ENCODE measurements around the gene SPATA33. TPM values are rescaled to one million over a fixed set of nuclear protein-coding genes. Genes with fewer than 3 reads are reported as not detected.
"Not testable (repeated sequence)": the region's sequence is repeated elsewhere in the genome, so short reads cannot be mapped to it uniquely, and the experiment has no call there.

The SPATA33 gene
- total RNA-seq, 1 experiment from 2014 or later, result 25.6 TPM

DNA sequence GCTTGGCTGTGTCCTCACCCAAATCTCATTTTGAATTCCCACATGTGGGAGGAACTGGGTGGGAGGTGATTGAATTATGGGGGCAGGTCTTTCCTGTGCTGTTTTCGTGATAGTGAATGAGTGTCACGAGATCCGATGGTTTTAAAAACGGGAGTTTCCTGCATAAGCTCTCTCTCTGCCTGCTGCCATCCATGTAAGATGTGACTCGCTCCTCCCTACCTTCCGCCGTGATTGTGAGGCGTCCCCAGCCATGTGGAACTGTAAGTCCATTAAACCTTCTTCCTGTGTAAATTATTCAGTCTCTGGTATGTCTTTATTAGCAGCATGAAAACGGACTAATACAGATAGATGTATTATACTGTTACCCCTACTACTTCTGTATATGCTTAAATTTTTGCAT, 3.6 kb downstream of the SPATA33 start:
- Histone ChIP-seq H3K79me2 (ENCODE audit: low read depth) (peaks cover 35% of the 10 kb centered on the region), H3K9me2 (ENCODE audit: insufficient read depth) (no peaks in the 10 kb centered on the region), H3K27me3 (ENCODE audit: insufficient read depth, low read depth) (no peaks in the 10 kb centered on the region), H3K4me3 (no peak overlapping the region), H3F3A (ENCODE audit: insufficient read depth, low read depth) (peaks cover 3% of the 10 kb centered on the region; the same call in 1 of the 2 replicates), H3K27ac (no peak overlapping the region), H3K4me1 (replicated peaks; ENCODE audit: insufficient read depth) (peaks cover 14% of the 10 kb centered on the region), H2AFZ (no peak overlapping the region), H3K4me2 (no peak overlapping the region), H3K9me3 (ENCODE audit: insufficient read depth, low read depth) (no peaks in the 10 kb centered on the region), H3K36me3 (ENCODE audit: low read depth) (0 out of 2 replicates have a peak, but pooled peaks cover 7% of the 10 kb centered on the region), H4K20me1 (ENCODE audit: insufficient read depth) (peaks cover 5% of the 10 kb centered on the region; the same call in 1 of the 2 replicates)
- POLR2A ChIA-PET (ENCODE audit: unreplicated experiment), result no interaction called here
- no peak for DNase-seq
- intact Hi-C loops (cut with micrococcal nuclease; ENCODE audit: unreplicated experiment), result no loop called here
- TF ChIP-seq, protein P1, sequence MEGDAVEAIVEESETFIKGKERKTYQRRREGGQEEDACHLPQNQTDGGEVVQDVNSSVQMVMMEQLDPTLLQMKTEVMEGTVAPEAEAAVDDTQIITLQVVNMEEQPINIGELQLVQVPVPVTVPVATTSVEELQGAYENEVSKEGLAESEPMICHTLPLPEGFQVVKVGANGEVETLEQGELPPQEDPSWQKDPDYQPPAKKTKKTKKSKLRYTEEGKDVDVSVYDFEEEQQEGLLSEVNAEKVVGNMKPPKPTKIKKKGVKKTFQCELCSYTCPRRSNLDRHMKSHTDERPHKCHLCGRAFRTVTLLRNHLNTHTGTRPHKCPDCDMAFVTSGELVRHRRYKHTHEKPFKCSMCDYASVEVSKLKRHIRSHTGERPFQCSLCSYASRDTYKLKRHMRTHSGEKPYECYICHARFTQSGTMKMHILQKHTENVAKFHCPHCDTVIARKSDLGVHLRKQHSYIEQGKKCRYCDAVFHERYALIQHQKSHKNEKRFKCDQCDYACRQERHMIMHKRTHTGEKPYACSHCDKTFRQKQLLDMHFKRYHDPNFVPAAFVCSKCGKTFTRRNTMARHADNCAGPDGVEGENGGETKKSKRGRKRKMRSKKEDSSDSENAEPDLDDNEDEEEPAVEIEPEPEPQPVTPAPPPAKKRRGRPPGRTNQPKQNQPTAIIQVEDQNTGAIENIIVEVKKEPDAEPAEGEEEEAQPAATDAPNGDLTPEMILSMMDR (conservative IDR thresholded peaks at IDR 0.05), result no peak
- TF ChIP-seq EZH2 (IDR thresholded peaks at IDR 0.05; ENCODE audit: low read depth), result no peak
- CTCF ChIA-PET, result no interaction called here
- BruUV-seq (replicated peaks), result no TSS peak

DNA sequence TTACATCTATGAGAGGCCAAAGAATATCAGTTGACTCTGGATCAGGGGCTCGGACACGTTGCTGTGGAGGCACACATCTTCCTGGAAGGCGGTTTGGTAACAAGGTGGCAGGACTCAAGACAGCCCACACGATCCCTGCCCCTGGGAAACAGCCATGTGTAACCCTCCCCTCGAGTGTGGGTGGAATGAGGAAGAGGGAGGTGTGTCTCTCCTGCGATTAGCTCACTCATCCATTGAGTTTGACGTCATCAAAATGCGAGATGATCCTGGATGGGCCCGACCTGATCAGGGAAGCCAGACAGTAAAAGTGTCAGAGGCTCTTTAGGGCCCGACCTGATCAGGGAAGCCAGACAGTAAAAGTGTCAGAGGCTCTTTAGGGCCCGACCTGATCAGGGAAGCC, 6.6 kb downstream of the SPATA33 start:
- DNase-seq; H3K9me3 ChIP-seq (ENCODE audit: insufficient read depth, low read depth); H3K4me1 ChIP-seq (replicated peaks; ENCODE audit: insufficient read depth); CTCF ChIA-PET; H3F3A ChIP-seq (ENCODE audit: insufficient read depth, low read depth); H3K27me3 ChIP-seq (ENCODE audit: insufficient read depth, low read depth); H3K4me3 ChIP-seq; H2AFZ ChIP-seq; H3K27ac ChIP-seq; POLR2A ChIA-PET (ENCODE audit: unreplicated experiment); H4K20me1 ChIP-seq (ENCODE audit: insufficient read depth); H3K4me2 ChIP-seq; H3K9me2 ChIP-seq (ENCODE audit: insufficient read depth); intact Hi-C loops (cut with micrococcal nuclease; ENCODE audit: unreplicated experiment); BruUV-seq (replicated peaks); H3K36me3 ChIP-seq (ENCODE audit: low read depth): not testable (repeated sequence)
- peaks cover 11% of the 10 kb centered on the region for H3K79me2 ChIP-seq (ENCODE audit: low read depth)

DNA sequence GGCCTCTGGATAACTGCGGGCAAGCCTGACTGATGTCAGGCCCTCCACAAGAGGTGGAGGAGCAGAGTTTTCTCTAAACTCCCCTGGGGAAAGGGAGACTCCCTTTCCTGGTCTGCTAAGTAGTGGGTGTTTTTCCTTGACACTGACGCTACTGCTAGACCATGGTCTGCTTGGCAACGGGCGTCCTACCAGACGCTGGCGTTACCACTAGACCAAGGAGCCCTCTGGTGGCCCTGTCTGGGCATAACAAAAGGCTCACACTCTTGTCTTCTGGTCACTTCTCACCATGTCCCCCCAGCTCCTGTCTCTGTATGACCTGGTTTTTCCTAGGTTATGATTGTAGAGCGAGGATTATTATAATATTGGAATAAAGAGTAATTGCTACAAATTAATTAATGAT, 9.4 kb downstream of the SPATA33 start:
- peak in 1 of 2 experiments; percentile 31 for DNase-seq
- intact Hi-C loops (cut with micrococcal nuclease; ENCODE audit: unreplicated experiment); H3F3A ChIP-seq (ENCODE audit: insufficient read depth, low read depth); H3K4me3 ChIP-seq; H3K79me2 ChIP-seq (ENCODE audit: low read depth); H2AFZ ChIP-seq; H3K27me3 ChIP-seq (ENCODE audit: insufficient read depth, low read depth); H3K27ac ChIP-seq; CTCF ChIA-PET; POLR2A ChIA-PET (ENCODE audit: unreplicated experiment); H3K9me3 ChIP-seq (ENCODE audit: insufficient read depth, low read depth); H3K9me2 ChIP-seq (ENCODE audit: insufficient read depth); H3K36me3 ChIP-seq (ENCODE audit: low read depth); BruUV-seq (replicated peaks); H3K4me1 ChIP-seq (replicated peaks; ENCODE audit: insufficient read depth); H3K4me2 ChIP-seq; H4K20me1 ChIP-seq (ENCODE audit: insufficient read depth): not testable (repeated sequence)
- TF ChIP-seq, protein P1 (conservative IDR thresholded peaks at IDR 0.05), result peak; percentile 73

DNA sequence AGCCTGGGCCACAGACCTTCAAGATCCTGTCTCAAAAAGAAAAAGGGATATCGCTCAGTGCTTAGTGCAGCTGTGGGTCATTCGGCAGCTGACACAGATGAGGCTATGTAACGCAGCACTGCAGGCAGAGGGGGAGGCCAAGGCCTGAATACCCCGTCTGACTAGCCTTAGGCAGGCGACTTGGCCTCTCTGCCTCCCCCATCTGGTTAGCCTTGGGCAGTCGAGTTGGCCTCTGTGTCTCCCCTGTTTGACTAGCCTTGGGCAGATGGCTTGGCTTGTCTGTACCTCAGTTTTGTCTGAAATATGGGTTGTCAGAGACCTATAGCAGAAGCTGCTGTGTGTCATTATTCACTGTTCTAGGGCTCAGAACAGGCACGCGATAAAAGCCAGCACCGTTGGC, 10.0 kb downstream of the SPATA33 start:
- no peaks in the 10 kb centered on the region for H3K79me2 ChIP-seq (ENCODE audit: low read depth)
- no peak overlapping the region for H2AFZ ChIP-seq
- H4K20me1 ChIP-seq (ENCODE audit: insufficient read depth), result no peaks in the 10 kb centered on the region
- H3K27me3 ChIP-seq (ENCODE audit: insufficient read depth, low read depth), result no peaks in the 10 kb centered on the region
- H3K4me1 ChIP-seq (replicated peaks; ENCODE audit: insufficient read depth), result 0 out of 2 replicates have a peak, but pooled peaks cover 4% of the 10 kb centered on the region
- intact Hi-C loops (cut with micrococcal nuclease; ENCODE audit: unreplicated experiment), result no loop called here
- H3K4me2 ChIP-seq, result no peak overlapping the region
- no peak overlapping the region for H3K4me3 ChIP-seq
- H3K36me3 ChIP-seq (ENCODE audit: low read depth), result no peaks in the 10 kb centered on the region
- no peak for TF ChIP-seq EZH2 (IDR thresholded peaks at IDR 0.05; ENCODE audit: low read depth)
- TF ChIP-seq, protein P1 (conservative IDR thresholded peaks at IDR 0.05), result no peak
- H3F3A ChIP-seq (ENCODE audit: insufficient read depth, low read depth), result peaks cover 4% of the 10 kb centered on the region; the same call in 1 of the 2 replicates
- H3K9me2 ChIP-seq (ENCODE audit: insufficient read depth), result no peaks in the 10 kb centered on the region
- no peaks in the 10 kb centered on the region for H3K9me3 ChIP-seq (ENCODE audit: insufficient read depth, low read depth)
- ChIA-PET CTCF (no interaction called here), POLR2A (ENCODE audit: unreplicated experiment) (no interaction called here)
- no peak overlapping the region for H3K27ac ChIP-seq
- no peak for DNase-seq
- no TSS peak for BruUV-seq (replicated peaks)

All from PC-9 (cell line).